Liver (tissue), 9 donors: ENCODE data around the gene PRPH. TPM values are rescaled to one million over a fixed set of nuclear protein-coding genes. Genes with fewer than 3 reads are reported as not detected.

Source experiments
- DNase-seq: peaks from one replicate; pipeline ENCODE4 v3.0.0-alpha.2; 2017; ENCODE audit warnings: low spot score
- H3K27ac ChIP-seq, 2 donors: one replicate each; pipeline ENCODE4 v1.7.0; 2013; ENCODE audit warnings: inconsistent platforms in 2 of 2, low read length in 2 of 2, control low read depth in 1 of 2, low read depth in 1 of 2, mild to moderate bottlenecking in 1 of 2
- H3K27me3 ChIP-seq, 4 donors: one replicate each; pipeline versions ENCODE4 v1.6.1 to v1.7.0; 2013; ENCODE audit warnings: low read length in 3 of 4, inconsistent platforms in 1 of 4, mild to moderate bottlenecking in 1 of 4, moderate library complexity in 1 of 4; ENCODE audit not compliant: control insufficient read depth in 4 of 4, insufficient read depth in 4 of 4
- H3K36me3 ChIP-seq, 4 donors: one replicate each; pipeline versions ENCODE4 v1.6.1 to v1.7.0; 2013; ENCODE audit warnings: low read length in 3 of 4, mild to moderate bottlenecking in 3 of 4, low read depth in 1 of 4, moderate library complexity in 1 of 4; ENCODE audit not compliant: control insufficient read depth in 4 of 4, insufficient read depth in 3 of 4
- H3K4me1 ChIP-seq, 4 donors: one replicate each; pipeline versions ENCODE4 v1.6.1 to v1.7.0; 2013; ENCODE audit warnings: low read length in 3 of 4, mild to moderate bottlenecking in 3 of 4, moderate library complexity in 1 of 4; ENCODE audit not compliant: control insufficient read depth in 4 of 4, insufficient read depth in 4 of 4
- H3K4me3 ChIP-seq, 3 donors: one replicate each; pipeline versions ENCODE4 v1.6.1 to v1.7.0; 2013; ENCODE audit warnings: low read length in 3 of 3, control low read depth in 1 of 3, low read depth in 1 of 3, mild to moderate bottlenecking in 1 of 3
- H3K9ac ChIP-seq, 2 donors: one replicate each; pipeline ENCODE4 v1.7.0; 2013; ENCODE audit warnings: low read length in 2 of 2, mild to moderate bottlenecking in 2 of 2, moderate library complexity in 2 of 2, control low read depth in 1 of 2, low read depth in 1 of 2
- H3K9me3 ChIP-seq, 4 donors: one replicate each; pipeline versions ENCODE4 v1.6.1 to v1.7.0; 2013; ENCODE audit warnings: low read length in 3 of 4; ENCODE audit not compliant: control insufficient read depth in 4 of 4
- CTCF ChIP-seq: fragments of 150-350 bp; IDR thresholded peaks from 2 replicates; pipeline ENCODE4 v1.5.1; 2017; ENCODE audit warnings: improper control_type of control experiment, low read depth, low read length; ENCODE audit not compliant: missing input control
- EGR1 ChIP-seq, 2 donors: IDR thresholded peaks; 2 replicates each; pipeline ENCODE4 v1.6.1; 2016 to 2018; ENCODE audit warnings: antibody characterized with exemption in 2 of 2, low read depth in 2 of 2
- FOXA1 ChIP-seq: IDR thresholded peaks from 2 replicates; pipeline ENCODE4 v1.6.1; 2016; ENCODE audit warnings: antibody characterized with exemption
- FOXA2 ChIP-seq: IDR thresholded peaks from 2 replicates; pipeline ENCODE4 v1.6.1; 2016; ENCODE audit warnings: antibody characterized with exemption
- GABPA ChIP-seq, 2 donors: IDR thresholded peaks in 1 of 2; conservative IDR thresholded peaks in 1 of 2; 2 replicates each; pipeline ENCODE4 v1.6.1; 2016; ENCODE audit warnings: antibody characterized with exemption in 2 of 2, mild to moderate bottlenecking in 1 of 2, moderate library complexity in 1 of 2
- HNF4A ChIP-seq, 2 donors: conservative IDR thresholded peaks; 2 replicates each; pipeline ENCODE4 v1.6.1; 2016; ENCODE audit warnings: antibody characterized with exemption in 2 of 2, mild to moderate bottlenecking in 2 of 2
- HNF4G ChIP-seq: IDR thresholded peaks from 2 replicates; pipeline ENCODE4 v1.6.1; 2016; ENCODE audit warnings: antibody characterized with exemption
- JUND ChIP-seq, 2 donors: IDR thresholded peaks; 2 replicates each; pipeline ENCODE4 v1.6.1; 2016; ENCODE audit warnings: antibody characterized with exemption in 2 of 2
- NR2F2 ChIP-seq: IDR thresholded peaks from 2 replicates; pipeline ENCODE4 v1.6.1; 2016; ENCODE audit warnings: antibody characterized with exemption
- RAD21 ChIP-seq, 2 donors: IDR thresholded peaks; 2 replicates each; pipeline ENCODE4 v1.6.1; 2016; ENCODE audit warnings: antibody characterized with exemption in 2 of 2, mild to moderate bottlenecking in 2 of 2
- REST ChIP-seq: IDR thresholded peaks from 2 replicates; pipeline ENCODE4 v1.6.1; 2016; ENCODE audit warnings: antibody characterized with exemption, mild to moderate bottlenecking
- RXRA ChIP-seq, 2 donors: IDR thresholded peaks; 2 replicates each; pipeline ENCODE4 v1.6.1; 2017 to 2018; ENCODE audit warnings: antibody characterized with exemption in 2 of 2, mild to moderate bottlenecking in 1 of 2
- SP1 ChIP-seq: IDR thresholded peaks from 2 replicates; pipeline ENCODE4 v1.6.1; 2018; ENCODE audit warnings: antibody characterized with exemption, mild to moderate bottlenecking
- TAF1 ChIP-seq: conservative IDR thresholded peaks from 2 replicates; pipeline ENCODE4 v1.6.1; 2016; ENCODE audit warnings: antibody characterized with exemption, mild to moderate bottlenecking
- YY1 ChIP-seq: IDR thresholded peaks from 2 replicates; pipeline ENCODE4 v1.6.1; 2016; ENCODE audit warnings: antibody characterized with exemption, mild to moderate bottlenecking
- ZBTB33 ChIP-seq: IDR thresholded peaks from 2 replicates; pipeline ENCODE4 v1.6.1; 2016; ENCODE audit warnings: antibody characterized with exemption
- WGBS: extraction: QIAGEN DNeasy Blood & Tissue Kit; methylation state at CpG from one replicate; pipeline ENCODE4 v1.1.7; 2013; 5-methylcytosine and 5-hydroxymethylcytosine counted together
- polyA plus RNA-seq, 2 donors: library from polyadenylated mRNA; stranded (reverse) in 1 of 2; unstranded in 1 of 2; fragments of 200-250 nt in 1 of 2; fragments of >200 nt in 1 of 2; fragmentation: Nextera tagmentation in 1 of 2; extraction: Ambion mirVana in 1 of 2; gene quantifications; one replicate each; pipeline versions ENCODE4 v1.2.1 to v1.2.3, GENCODE V29; 2013 to 2015
- total RNA-seq, 2 donors: library from RNA; depleted of rRNA; stranded (reverse); fragments of >200 nt; gene quantifications; one replicate each; pipeline ENCODE4 v1.2.3, GENCODE V29; 2014
- TF ChIP-seq, protein P1 (sequence below): IDR thresholded peaks from 2 replicates; pipeline ENCODE4 v1.6.1; 2016; ENCODE audit warnings: antibody characterized with exemption
- donor health status: healthy.
- donor health status: healthy.
- donor health status: healthy.
- donor health status: healthy.
- donor health status: healthy.

Gene PRPH
- total and polyA plus RNA-seq, 4 donors = 0.05 TPM; not detected in 3

- H3K9ac ChIP-seq = no peak within 1 kb of the TSS
- no peaks in the 10 kb centered on the region for H3K36me3 ChIP-seq
- DNase-seq = peak; percentile 95
- WGBS = 2% methylated on average over 65 of the region's 65 CpGs
- H3K27me3 ChIP-seq = no peaks in the 10 kb centered on the region
- TF ChIP-seq ZBTB33 = peak; percentile 99
- TF ChIP-seq SP1 = peak; percentile 94
- TF ChIP-seq CTCF = no peak
- peak; percentile 93 for TF ChIP-seq YY1
- peak in 1 of 2 donors; percentile 66 for TF ChIP-seq GABPA (IDR thresholded peaks at IDR 0.05 in 1 of 2, conservative IDR thresholded peaks at IDR 0.05 in 1 of 2)
- no peaks in the 10 kb centered on the region for H3K9me3 ChIP-seq
- peaks cover 2 to 14% (median 10%) of the 10 kb centered on the region in 4 donors for H3K4me1 ChIP-seq
- H3K27ac ChIP-seq = no peak within 1 kb of the TSS
- peak within 1 kb of the TSS; percentile 67 to 89 (median 70) for H3K4me3 ChIP-seq
These were observed 28.0 kb downstream of the PRPH start, which contains the start of gene TROAP for GRCh38 chr12:49322708-49323523. Gene TROAP, plus strand, starts transcription at chr12:49323255. Its CDS starts 354 bp downstream, at chr12:49323609.

GRCh38 chr12:49323524-49324097 is 28.7 kb downstream of the PRPH start:
- Histone ChIP-seq H3K4me3 (peak overlapping the region in 2 of 3 donors; percentile 54 to 70), H3K36me3 (no peaks in the 10 kb centered on the region), H3K4me1 (peaks cover 2 to 14% (median 10%) of the 10 kb centered on the region in 4 donors), H3K27ac (no peak overlapping the region), H3K9ac (no peak overlapping the region), H3K27me3 (no peaks in the 10 kb centered on the region), H3K9me3 (no peaks in the 10 kb centered on the region)
- TF ChIP-seq, protein P1, sequence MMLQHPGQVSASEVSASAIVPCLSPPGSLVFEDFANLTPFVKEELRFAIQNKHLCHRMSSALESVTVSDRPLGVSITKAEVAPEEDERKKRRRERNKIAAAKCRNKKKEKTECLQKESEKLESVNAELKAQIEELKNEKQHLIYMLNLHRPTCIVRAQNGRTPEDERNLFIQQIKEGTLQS = no peak
- no peak for TF ChIP-seq FOXA1
- TF ChIP-seq EGR1 (IDR thresholded peaks at IDR 0.05; ENCODE audit: low read depth in 2 of 2) = no peak
- no peak for TF ChIP-seq GABPA (IDR thresholded peaks at IDR 0.05 in 1 of 2, conservative IDR thresholded peaks at IDR 0.05 in 1 of 2)
- no peak for TF ChIP-seq ZBTB33
- TF ChIP-seq HNF4G = no peak
- TF ChIP-seq RXRA (IDR thresholded peaks at IDR 0.05) = no peak
- TF ChIP-seq TAF1 = no peak
- no peak for TF ChIP-seq FOXA2
- TF ChIP-seq CTCF = no peak
- TF ChIP-seq RAD21 (IDR thresholded peaks at IDR 0.05) = no peak
- TF ChIP-seq YY1 = no peak
- TF ChIP-seq REST = no peak
- TF ChIP-seq JUND (IDR thresholded peaks at IDR 0.05) = no peak
- no peak for TF ChIP-seq NR2F2
- TF ChIP-seq HNF4A (conservative IDR thresholded peaks at IDR 0.05) = no peak
- no peak for DNase-seq
- 18% methylated on average over 19 of the region's 19 CpGs for WGBS
